ENCODE measurements around the gene CDK5RAP2. TPM values are rescaled to one million over a fixed set of nuclear protein-coding genes. Genes with fewer than 3 reads are reported as not detected.

CDK5RAP2 gene
- total RNA-seq, 4 donors from 2014 or later = 53.5 to 74.2 (median 55.7) TPM

- TF ChIP-seq, protein P1, sequence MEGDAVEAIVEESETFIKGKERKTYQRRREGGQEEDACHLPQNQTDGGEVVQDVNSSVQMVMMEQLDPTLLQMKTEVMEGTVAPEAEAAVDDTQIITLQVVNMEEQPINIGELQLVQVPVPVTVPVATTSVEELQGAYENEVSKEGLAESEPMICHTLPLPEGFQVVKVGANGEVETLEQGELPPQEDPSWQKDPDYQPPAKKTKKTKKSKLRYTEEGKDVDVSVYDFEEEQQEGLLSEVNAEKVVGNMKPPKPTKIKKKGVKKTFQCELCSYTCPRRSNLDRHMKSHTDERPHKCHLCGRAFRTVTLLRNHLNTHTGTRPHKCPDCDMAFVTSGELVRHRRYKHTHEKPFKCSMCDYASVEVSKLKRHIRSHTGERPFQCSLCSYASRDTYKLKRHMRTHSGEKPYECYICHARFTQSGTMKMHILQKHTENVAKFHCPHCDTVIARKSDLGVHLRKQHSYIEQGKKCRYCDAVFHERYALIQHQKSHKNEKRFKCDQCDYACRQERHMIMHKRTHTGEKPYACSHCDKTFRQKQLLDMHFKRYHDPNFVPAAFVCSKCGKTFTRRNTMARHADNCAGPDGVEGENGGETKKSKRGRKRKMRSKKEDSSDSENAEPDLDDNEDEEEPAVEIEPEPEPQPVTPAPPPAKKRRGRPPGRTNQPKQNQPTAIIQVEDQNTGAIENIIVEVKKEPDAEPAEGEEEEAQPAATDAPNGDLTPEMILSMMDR (IDR thresholded peaks at IDR 0.05) = no peak
- TF ChIP-seq POLR2A (IDR thresholded peaks at IDR 0.05) = no peak
- intact Hi-C loops (cut with DNase I; ENCODE audit: low total_unique reads) = no loop called here
- 72 to 77% methylated on average over 9 of the region's 9 CpGs for WGBS, 2 donors
These were observed 97.4 kb downstream of the CDK5RAP2 start for GRCh38 chr9:120482424-120483186.

DNA sequence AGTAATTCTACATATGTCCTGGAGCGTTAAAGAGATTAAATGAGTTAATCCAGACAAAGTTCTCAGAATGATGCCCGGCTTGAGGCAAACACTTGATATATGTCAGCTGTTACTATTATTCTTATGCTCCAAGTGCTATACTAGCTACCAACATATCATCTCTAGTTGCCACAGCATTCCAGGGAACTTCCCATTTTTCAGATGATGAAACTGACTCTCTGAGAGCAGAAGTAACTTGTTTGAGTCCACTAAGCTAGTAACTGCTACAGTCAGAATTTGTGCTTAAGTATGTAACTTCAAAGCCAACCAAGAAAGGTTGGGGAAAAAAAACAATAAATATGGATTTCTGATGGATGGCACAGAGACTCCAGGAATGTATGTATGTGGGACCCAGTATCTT lies 98.1 kb downstream of the CDK5RAP2 start:
- H3K4me3 ChIP-seq (ENCODE audit: low read depth, poor library complexity, severe bottlenecking) = no peak overlapping the region
- TF ChIP-seq, protein P1 (IDR thresholded peaks at IDR 0.05) = no peak
- TF ChIP-seq POLR2A (IDR thresholded peaks at IDR 0.05) = no peak
- no peak for DNase-seq (ENCODE audit: low spot score in 2 of 2)
- WGBS, 2 donors = 94 to 98% methylated on average over 2 of the region's 2 CpGs
- intact Hi-C loops (cut with DNase I; ENCODE audit: low total_unique reads) = no loop called here

More at GRCh38 chr9:120482424-120483186, 97.4 kb downstream of the CDK5RAP2 start:
- DNase-seq (ENCODE audit: low spot score in 2 of 2) = no peak
- H3K4me3 ChIP-seq (ENCODE audit: low read depth, poor library complexity, severe bottlenecking) = no peak overlapping the region

GRCh38 chr9:120481248-120481647 lies 98.7 kb downstream of the CDK5RAP2 start:
- no peak for DNase-seq (ENCODE audit: low spot score in 2 of 2)
- intact Hi-C loops (cut with DNase I; ENCODE audit: low total_unique reads) = no loop called here
- TF ChIP-seq, protein P1 (IDR thresholded peaks at IDR 0.05) = no peak
- TF ChIP-seq POLR2A (IDR thresholded peaks at IDR 0.05) = no peak
- 91 to 93% methylated on average over 1 of the region's 1 CpG for WGBS, 2 donors
- H3K4me3 ChIP-seq (ENCODE audit: low read depth, poor library complexity, severe bottlenecking) = no peak overlapping the region

DNA sequence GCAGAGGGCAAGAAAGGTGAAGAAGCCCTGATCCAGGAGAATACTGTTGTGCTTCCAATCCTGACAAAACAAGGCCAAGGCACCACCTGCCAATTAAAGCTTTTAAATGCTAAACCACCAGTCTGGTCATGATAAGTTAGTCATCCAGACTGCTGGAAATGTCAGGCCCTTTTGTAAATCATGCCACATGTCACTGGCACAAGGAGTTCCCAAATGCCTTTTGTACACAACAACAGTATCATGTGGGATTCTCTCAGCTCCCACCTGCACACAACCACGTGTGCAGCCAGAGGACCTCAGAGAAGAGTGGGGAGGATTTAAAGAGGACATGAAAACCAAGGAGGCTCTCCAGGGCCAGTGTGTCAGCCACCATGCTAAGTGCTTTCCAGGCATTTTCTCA lies 99.3 kb downstream of the CDK5RAP2 start:
- DNase-seq (ENCODE audit: low spot score in 2 of 2) = peak in 1 of 2 donors; percentile 29
- no peak overlapping the region for H3K4me3 ChIP-seq (ENCODE audit: low read depth, poor library complexity, severe bottlenecking)
- intact Hi-C loops (cut with DNase I; ENCODE audit: low total_unique reads) = no loop called here
- WGBS, 2 donors = 21 to 23% methylated on average over 1 of the region's 1 CpG
- TF ChIP-seq, protein P1 (IDR thresholded peaks at IDR 0.05) = no peak
- TF ChIP-seq POLR2A (IDR thresholded peaks at IDR 0.05) = no peak

GRCh38 chr9:120478208-120478607 lies 101.8 kb downstream of the CDK5RAP2 start:
- intact Hi-C loops (cut with DNase I; ENCODE audit: low total_unique reads) = no loop called here
- 86 to 87% methylated on average over 6 of the region's 6 CpGs for WGBS, 2 donors
- TF ChIP-seq, protein P1 (IDR thresholded peaks at IDR 0.05) = no peak
- no peak for TF ChIP-seq POLR2A (IDR thresholded peaks at IDR 0.05)
- no peak overlapping the region for H3K4me3 ChIP-seq (ENCODE audit: low read depth, poor library complexity, severe bottlenecking)
- no peak for DNase-seq (ENCODE audit: low spot score in 2 of 2)
